Thymus (tissue), 11 donors: ENCODE results near the gene GK. TPM values are rescaled to one million over a fixed set of nuclear protein-coding genes. Genes with fewer than 3 reads are reported as not detected.
"Not testable (repeated sequence)": the region's sequence is repeated elsewhere in the genome, so short reads cannot be mapped to it uniquely, and the experiment has no call there.

Experiments used
- DNase-seq, 9 donors: peaks; one replicate each; pipeline ENCODE4 v3.0.0-alpha.2; 2013; ENCODE audit warnings: low spot score in 9 of 9, low read depth in 6 of 9, missing footprints in 1 of 9
- H3K27ac ChIP-seq, 2 donors: one replicate each; pipeline ENCODE4 v1.5.1; 2013; ENCODE audit warnings: control low read depth in 1 of 2, low read depth in 1 of 2, low read length in 1 of 2, mild to moderate bottlenecking in 1 of 2, moderate library complexity in 1 of 2
- H3K27me3 ChIP-seq, 2 donors: one replicate each; pipeline ENCODE4 v1.5.1; 2013; ENCODE audit warnings: low read length in 1 of 2; ENCODE audit not compliant: control insufficient read depth in 2 of 2, insufficient read depth in 1 of 2
- H3K36me3 ChIP-seq, 2 donors: one replicate each; pipeline ENCODE4 v1.5.1; 2013; ENCODE audit warnings: low read length in 1 of 2, mild to moderate bottlenecking in 1 of 2, moderate library complexity in 1 of 2; ENCODE audit not compliant: control insufficient read depth in 2 of 2, insufficient read depth in 2 of 2
- H3K4me1 ChIP-seq, 2 donors: one replicate each; pipeline ENCODE4 v1.5.1; 2013; ENCODE audit warnings: low read length in 2 of 2; ENCODE audit not compliant: control insufficient read depth in 2 of 2, insufficient read depth in 2 of 2
- H3K4me3 ChIP-seq, 2 donors: one replicate each; pipeline ENCODE4 v1.5.1; 2013; ENCODE audit warnings: low read length in 2 of 2, control low read depth in 1 of 2, mild to moderate bottlenecking in 1 of 2
- H3K9me3 ChIP-seq, 2 donors: one replicate each; pipeline ENCODE4 v1.5.1; 2013; ENCODE audit warnings: low read length in 1 of 2, mild to moderate bottlenecking in 1 of 2; ENCODE audit not compliant: control insufficient read depth in 2 of 2, insufficient read depth in 1 of 2
- WGBS: extraction: QIAGEN DNeasy Blood & Tissue Kit; methylation state at CpG from one replicate; pipeline ENCODE4 v1.1.7; 2013; 5-methylcytosine and 5-hydroxymethylcytosine counted together
- polyA plus RNA-seq: library from polyadenylated mRNA; stranded (reverse); fragments of 200-250 nt; gene quantifications from one replicate; pipeline ENCODE4 v1.2.3, GENCODE V29; 2013
- total RNA-seq: library from RNA; stranded (reverse); fragments of 120-200 nt; gene quantifications from one replicate; pipeline ENCODE4 v1.2.4, GENCODE V29; 2013
- donor health status: healthy.

Gene GK
- total and polyA plus RNA-seq, 2 donors = 6.2 to 8.6 TPM

DNA sequence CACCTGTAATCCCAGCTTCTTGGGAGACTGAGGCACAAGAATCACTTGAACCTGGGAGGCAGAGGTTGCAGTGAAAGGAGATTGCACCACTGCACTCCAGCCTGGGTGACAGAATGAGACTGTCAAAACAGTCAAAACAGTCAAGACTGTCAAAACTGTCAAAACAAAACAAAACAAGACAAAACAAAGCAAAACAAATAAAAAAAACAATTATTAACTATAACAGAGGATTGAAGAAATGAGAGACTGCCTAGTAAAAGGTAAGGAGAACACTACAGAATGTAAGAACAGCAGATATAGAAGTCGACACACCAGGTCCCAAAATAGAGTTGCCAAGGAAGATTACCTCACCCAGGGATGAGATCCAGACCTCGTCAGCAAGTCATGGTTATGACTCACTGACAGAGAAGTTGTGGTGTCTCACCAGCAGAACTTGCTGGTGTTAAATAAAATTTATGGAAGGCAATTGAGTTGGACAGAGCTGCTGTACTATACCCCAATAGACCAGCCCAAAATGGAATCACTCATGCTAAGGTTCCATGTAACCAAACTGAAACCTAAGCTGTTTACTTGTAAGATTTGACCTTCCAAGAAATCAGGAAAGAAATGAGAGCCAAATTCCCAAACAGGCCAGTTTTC lies 32.1 kb upstream of the GK start:
- Histone ChIP-seq H3K27ac (no peak overlapping the region), H3K4me3 (no peak overlapping the region)
- 94% methylated on average over 2 of the region's 2 CpGs for WGBS

DNA sequence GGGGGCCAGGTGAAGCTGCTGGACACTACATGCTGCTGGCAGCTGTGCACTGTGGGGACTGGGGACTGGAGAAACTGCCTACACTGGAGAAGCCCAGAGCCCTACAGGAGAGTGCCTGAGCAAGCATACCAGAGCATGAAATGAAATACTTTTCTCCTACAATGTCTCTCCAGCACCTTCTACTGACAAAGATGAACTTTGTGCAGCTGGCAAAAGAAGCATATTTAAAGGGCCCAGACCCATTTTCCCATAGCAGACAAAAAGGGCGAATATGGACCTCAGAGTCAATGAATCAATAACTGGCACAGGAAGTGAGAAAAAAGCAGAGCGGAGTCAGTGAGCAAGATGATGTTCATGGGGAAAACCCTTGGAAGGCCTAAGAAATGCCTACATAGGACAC lies 30.9 kb upstream of the GK start:
- Histone ChIP-seq H3K36me3 (no peaks in the 10 kb centered on the region), H3K27me3 (no peaks in the 10 kb centered on the region), H3K4me1 (no peaks in the 10 kb centered on the region), H3K9me3 (no peaks in the 10 kb centered on the region), H3K4me3 (no peak overlapping the region), H3K27ac (no peak overlapping the region)
- 99% methylated on average over 2 of the region's 2 CpGs for WGBS
- DNase-seq = no peak

More for the DNA sequence above, 32.1 kb upstream of the GK start:
- no peak for DNase-seq
- H3K27me3 ChIP-seq = no peaks in the 10 kb centered on the region
- no peaks in the 10 kb centered on the region for H3K36me3 ChIP-seq
- no peaks in the 10 kb centered on the region for H3K9me3 ChIP-seq
- H3K4me1 ChIP-seq = no peaks in the 10 kb centered on the region

DNA sequence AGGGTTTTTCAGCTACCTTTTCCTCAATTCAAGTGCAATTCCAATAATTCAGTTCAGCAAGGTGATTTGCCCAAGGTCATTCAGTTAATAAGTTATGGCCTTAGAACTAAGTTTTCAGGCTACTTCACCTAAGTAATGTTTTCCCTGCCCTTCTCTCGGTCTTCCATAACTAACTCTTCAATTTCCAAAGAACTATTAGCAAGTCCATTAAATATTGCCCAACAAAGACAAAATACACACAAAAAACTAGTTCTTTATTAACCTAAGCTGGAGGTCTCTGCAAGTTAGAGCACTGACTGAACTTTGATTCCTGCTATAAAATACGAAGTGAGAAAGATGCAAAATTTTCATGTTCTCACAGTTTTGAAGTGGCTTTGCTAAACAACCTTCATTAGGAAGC lies 26.8 kb upstream of the GK start:
- Histone ChIP-seq H3K27me3 (no peaks in the 10 kb centered on the region), H3K4me3 (no peak overlapping the region), H3K36me3 (no peaks in the 10 kb centered on the region), H3K27ac (no peak overlapping the region), H3K9me3 (no peaks in the 10 kb centered on the region), H3K4me1 (no peaks in the 10 kb centered on the region)
- no peak for DNase-seq
- 91% methylated on average over 2 of the region's 2 CpGs for WGBS

DNA sequence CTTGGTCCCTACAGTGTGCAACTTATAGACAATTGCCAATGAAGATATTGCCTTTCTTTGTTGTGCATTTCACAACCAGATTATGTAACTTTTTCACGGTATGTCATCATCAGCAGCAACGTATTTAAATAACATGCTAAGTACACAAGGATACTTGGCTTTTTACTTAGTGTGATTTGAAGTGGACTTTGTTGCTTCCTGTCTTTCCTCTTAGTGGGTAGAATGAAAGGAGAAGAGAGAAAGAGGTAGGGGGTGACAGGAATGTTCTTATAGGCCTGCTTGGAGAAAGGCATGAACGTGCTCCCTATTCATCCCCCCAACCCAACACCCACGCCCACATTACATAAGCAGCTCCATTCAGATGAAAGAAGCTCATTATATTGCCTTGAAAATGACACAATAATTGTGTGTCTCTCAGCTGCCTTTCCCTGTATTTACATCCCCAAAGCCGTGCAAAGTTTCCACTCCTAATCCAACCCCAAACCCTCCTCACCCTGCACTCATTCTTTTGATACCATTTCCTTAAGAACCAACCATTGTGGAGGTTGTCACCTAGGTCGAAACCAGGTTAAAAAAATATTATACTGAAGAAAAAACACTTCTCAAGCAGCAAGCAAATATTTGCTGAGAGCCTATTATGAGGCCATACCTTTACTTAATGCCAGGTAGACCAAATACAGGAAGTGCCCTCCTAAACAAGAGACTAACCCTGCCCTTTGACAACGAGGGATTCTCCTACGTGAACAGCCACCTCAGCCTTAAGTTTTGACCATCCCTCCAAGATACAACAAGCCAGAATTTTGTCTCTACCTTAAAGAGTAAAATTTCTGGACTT lies 25.2 kb upstream of the GK start:
- Histone ChIP-seq H3K27me3 (no peaks in the 10 kb centered on the region), H3K9me3 (no peaks in the 10 kb centered on the region), H3K36me3 (no peaks in the 10 kb centered on the region), H3K4me1 (no peaks in the 10 kb centered on the region), H3K27ac (no peak overlapping the region), H3K4me3 (no peak overlapping the region)
- DNase-seq = no peak
- WGBS = 93% methylated on average over 8 of the region's 8 CpGs

DNA sequence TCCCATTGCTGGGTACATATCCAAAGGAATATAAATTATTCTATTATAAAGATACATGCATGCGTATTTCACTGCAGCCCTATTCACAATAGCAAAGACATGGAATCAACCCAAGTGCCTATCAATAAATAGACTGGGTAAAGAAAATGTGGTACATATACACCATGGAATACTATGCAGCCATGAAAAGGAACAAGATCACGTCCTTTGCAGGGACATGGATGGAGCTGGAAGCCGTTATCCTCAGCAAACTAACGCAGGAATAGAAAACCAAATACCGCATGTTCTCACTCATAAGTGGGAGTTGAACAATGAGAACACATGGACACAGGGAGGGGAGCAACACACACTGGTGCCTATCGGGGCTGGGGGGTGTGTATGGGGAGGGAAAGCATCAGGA lies 19.2 kb upstream of the GK start:
- H3K27me3 ChIP-seq, H3K9me3 ChIP-seq, H3K4me1 ChIP-seq, H3K27ac ChIP-seq, DNase-seq, H3K4me3 ChIP-seq, H3K36me3 ChIP-seq: not testable (repeated sequence)
- WGBS = 98% methylated on average over 6 of the region's 6 CpGs

DNA sequence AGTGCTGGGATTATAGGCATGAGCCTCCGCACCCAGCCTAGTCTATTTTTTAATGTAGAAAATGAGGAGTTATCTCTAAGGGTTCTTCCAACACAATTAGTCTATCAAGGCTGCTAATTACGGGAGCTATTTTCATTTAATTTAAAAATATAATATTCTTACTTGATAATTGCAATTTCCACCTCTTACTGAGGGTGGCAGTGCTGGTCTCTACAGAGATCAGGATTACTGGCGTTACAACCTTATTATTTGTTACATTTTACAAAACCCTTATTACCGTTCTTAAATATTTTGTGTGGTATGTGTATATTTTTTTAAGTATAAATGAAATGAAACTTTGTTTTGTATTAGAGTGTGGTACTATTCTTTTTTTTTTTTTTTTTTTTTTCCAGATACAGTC lies 17.6 kb upstream of the GK start:
- no peak for DNase-seq
- no peak overlapping the region for H3K27ac ChIP-seq
- H3K9me3 ChIP-seq = no peaks in the 10 kb centered on the region
- no peaks in the 10 kb centered on the region for H3K4me1 ChIP-seq
- WGBS = 52% methylated on average over 4 of the region's 4 CpGs
- no peak overlapping the region for H3K4me3 ChIP-seq
- no peaks in the 10 kb centered on the region for H3K27me3 ChIP-seq
- H3K36me3 ChIP-seq = no peaks in the 10 kb centered on the region

DNA sequence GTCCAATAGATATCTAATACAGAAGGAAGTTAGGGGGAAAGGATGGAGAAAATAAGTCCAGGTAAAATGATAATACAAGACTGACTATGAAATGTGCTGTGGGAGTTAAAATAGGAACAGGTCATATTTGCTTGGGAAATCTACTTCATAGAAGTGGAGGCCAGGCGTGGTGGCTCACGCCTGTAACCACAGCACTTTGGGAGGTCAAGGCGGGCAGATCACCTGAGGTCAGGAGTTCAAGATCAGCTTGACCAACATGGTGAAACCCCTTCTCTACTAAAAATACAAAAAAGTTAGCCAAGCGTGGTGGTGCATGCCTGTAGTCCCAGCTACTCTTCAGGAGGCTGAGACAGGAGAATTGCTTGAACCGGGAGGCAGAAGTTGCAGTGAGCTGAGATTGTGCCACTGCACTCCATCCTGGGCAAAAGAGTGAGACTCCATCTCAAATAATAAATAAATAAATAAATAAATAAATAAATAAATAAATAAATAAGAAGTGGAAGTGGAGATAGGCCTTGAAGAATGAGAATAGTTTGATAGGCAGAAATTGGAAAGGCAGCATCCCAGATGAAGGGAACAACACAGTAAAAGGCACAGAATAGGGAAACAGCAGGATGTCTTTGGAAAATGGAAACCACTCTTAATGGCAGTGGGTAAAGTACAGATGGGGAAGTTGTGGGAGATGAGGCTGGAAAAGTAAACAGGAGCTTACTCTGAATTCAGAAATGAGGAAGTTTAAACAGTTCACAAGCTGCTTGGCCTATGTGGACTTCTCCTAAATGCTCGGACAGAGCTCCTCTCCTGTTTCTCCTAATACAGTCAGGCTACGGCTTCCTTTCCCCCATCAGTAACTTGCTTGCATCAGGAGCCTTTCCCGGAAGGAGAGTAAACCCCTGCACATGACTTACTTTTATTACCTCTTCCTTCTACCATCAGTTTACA lies 15.1 kb upstream of the GK start:
- Histone ChIP-seq H3K4me3 (no peak overlapping the region), H3K9me3 (no peaks in the 10 kb centered on the region), H3K36me3 (no peaks in the 10 kb centered on the region), H3K27ac (no peak overlapping the region), H3K27me3 (no peaks in the 10 kb centered on the region), H3K4me1 (no peaks in the 10 kb centered on the region)
- DNase-seq = no peak
- 85% methylated on average over 8 of the region's 8 CpGs for WGBS

DNA sequence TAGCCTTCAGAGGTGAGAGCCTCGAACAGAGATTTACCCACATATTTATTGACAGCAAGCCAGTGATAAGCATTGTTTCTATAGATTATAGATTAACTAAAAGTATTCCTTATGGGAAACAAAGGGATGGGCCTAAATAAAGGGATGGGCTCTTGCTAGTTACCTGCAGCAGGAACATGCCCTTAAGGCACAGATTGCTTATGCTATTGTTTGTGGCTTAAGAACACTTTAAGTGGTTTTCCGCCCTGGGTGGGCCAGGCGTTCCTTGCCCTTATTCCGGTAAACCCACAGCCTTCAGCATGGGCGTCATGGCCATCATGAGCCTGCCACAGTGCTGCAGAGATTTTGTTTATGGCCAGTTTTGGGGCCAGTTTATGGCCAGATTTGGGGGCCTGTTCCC lies 13.5 kb upstream of the GK start:
- H3K4me3 ChIP-seq, H3K27me3 ChIP-seq, H3K4me1 ChIP-seq, H3K36me3 ChIP-seq, DNase-seq, H3K9me3 ChIP-seq, H3K27ac ChIP-seq: not testable (repeated sequence)
- WGBS = 98% methylated on average over 5 of the region's 5 CpGs

DNA sequence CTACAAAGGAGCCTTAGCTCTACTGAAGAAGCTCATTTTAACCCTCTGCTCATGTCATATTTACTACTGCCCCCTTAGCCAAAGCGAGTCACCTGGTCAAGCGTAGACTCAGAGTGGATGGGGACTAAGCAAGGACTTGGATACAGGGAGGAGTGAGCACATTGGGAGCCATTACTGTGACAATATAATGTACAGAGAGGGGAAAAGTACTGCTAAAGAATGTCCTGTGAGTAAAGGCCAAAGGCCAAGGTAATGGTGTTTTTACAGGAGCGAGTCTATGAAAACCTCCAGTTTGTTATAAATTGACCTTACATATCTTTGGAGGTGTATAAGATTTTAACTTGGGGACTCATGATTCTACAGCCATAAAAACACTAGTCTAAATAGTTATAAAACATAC lies 10.6 kb upstream of the GK start:
- Histone ChIP-seq H3K4me1 (no peaks in the 10 kb centered on the region), H3K36me3 (no peaks in the 10 kb centered on the region), H3K9me3 (no peaks in the 10 kb centered on the region), H3K27me3 (no peaks in the 10 kb centered on the region), H3K4me3 (no peak overlapping the region), H3K27ac (no peak overlapping the region)
- DNase-seq = no peak
- WGBS = 99% methylated on average over 3 of the region's 3 CpGs
